Brain microvascular endothelial cell (primary cell): ENCODE results near the gene CCNG1.

Source experiments
- DNase-seq: peaks from one replicate; pipeline ENCODE4 v3.0.0-alpha.2; 2020
- H3K27ac ChIP-seq: fragments of 250-450 bp; sonication (Bioruptor Pico); 2 replicates; pipeline ENCODE4 v1.5.1; 2020; ENCODE audit warnings: mild to moderate bottlenecking, moderate library complexity
- H3K27me3 ChIP-seq: fragments of 250-450 bp; sonication (Bioruptor Pico); replicated peaks from 2 replicates; pipeline ENCODE4 v1.5.1; 2020; ENCODE audit warnings: mild to moderate bottlenecking
- H3K36me3 ChIP-seq: fragments of 250-450 bp; sonication (Bioruptor Pico); replicated peaks from 2 replicates; pipeline ENCODE4 v1.5.1; 2020; ENCODE audit warnings: mild to moderate bottlenecking
- H3K4me3 ChIP-seq: 2 replicates; pipeline ENCODE4 v1.5.1; 2011; ENCODE audit warnings: low read depth, mild to moderate bottlenecking, control low read depth, low read length, moderate library complexity
- in situ Hi-C: cut with HindIII; loops from 2 replicates; pipeline ENCODE4 v1.10.0; 2017; ENCODE audit warnings: low sequenced_read_pairs, low pct_ligation_motif_present
- TF ChIP-seq, protein P1 (sequence below): IDR thresholded peaks from 2 replicates; pipeline ENCODE4 v1.5.1; 2011; ENCODE audit warnings: low read depth, mild to moderate bottlenecking, moderate library complexity, low read length, control low read depth, inconsistent platforms; ENCODE audit errors: missing control alignments

Gene CCNG1

DNA sequence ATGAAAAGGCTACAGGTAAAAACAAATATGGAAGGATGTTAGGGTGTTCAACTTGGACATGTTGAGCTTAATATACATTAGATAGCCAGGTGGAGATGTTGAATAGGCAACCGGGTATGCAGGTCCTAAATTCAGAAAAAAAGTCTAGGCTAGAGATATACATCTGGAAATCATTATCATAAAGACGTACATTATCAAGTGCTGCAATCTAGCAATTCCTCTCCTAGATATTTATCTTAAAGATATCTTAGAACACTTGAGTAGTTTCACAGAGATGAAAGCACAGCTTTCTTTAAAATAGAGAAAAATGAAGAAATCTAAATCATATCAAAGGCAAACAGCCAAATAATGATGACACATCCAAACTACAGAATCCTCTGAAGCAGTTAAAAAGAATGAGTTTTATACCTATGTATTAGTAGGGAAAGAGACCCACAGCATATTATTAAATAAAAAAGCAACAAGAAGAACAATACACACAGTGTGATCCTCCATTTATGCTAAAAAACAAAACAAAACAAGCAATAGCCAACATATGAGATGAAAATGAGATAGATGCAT is 18.7 kb downstream of the CCNG1 start:
- H3K27ac ChIP-seq = no peak overlapping the region
- TF ChIP-seq, protein P1, sequence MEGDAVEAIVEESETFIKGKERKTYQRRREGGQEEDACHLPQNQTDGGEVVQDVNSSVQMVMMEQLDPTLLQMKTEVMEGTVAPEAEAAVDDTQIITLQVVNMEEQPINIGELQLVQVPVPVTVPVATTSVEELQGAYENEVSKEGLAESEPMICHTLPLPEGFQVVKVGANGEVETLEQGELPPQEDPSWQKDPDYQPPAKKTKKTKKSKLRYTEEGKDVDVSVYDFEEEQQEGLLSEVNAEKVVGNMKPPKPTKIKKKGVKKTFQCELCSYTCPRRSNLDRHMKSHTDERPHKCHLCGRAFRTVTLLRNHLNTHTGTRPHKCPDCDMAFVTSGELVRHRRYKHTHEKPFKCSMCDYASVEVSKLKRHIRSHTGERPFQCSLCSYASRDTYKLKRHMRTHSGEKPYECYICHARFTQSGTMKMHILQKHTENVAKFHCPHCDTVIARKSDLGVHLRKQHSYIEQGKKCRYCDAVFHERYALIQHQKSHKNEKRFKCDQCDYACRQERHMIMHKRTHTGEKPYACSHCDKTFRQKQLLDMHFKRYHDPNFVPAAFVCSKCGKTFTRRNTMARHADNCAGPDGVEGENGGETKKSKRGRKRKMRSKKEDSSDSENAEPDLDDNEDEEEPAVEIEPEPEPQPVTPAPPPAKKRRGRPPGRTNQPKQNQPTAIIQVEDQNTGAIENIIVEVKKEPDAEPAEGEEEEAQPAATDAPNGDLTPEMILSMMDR = no peak
- peaks cover 4% of the 10 kb centered on the region for H3K36me3 ChIP-seq
- H3K27me3 ChIP-seq = no peaks in the 10 kb centered on the region
- no peak overlapping the region for H3K4me3 ChIP-seq
- DNase-seq = no peak
- in situ Hi-C loops = no loop called here

DNA sequence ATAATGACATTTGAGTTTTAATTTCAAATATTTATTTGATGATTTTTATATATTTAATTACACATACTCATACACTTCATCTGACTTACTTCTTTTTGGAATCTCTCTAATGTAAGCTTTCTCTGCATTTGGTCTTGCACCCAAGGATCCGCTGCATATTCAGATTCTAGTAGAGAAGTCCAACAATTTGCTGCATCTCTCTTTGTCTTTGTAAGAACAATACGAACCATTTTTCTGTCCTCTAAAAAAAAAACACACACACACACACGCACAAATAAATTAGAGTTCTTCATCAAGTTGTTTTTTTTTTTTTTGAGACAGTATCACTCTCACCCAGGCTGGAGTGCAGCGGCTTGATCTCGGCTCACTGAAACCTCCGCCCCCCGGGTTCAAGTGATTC is 19.4 kb downstream of the CCNG1 start:
- in situ Hi-C loops = no loop called here
- peaks cover 3% of the 10 kb centered on the region for H3K36me3 ChIP-seq
- no peak for DNase-seq
- H3K27me3 ChIP-seq = no peaks in the 10 kb centered on the region
- H3K4me3 ChIP-seq = no peak overlapping the region
- TF ChIP-seq, protein P1 = no peak
- no peak overlapping the region for H3K27ac ChIP-seq

DNA sequence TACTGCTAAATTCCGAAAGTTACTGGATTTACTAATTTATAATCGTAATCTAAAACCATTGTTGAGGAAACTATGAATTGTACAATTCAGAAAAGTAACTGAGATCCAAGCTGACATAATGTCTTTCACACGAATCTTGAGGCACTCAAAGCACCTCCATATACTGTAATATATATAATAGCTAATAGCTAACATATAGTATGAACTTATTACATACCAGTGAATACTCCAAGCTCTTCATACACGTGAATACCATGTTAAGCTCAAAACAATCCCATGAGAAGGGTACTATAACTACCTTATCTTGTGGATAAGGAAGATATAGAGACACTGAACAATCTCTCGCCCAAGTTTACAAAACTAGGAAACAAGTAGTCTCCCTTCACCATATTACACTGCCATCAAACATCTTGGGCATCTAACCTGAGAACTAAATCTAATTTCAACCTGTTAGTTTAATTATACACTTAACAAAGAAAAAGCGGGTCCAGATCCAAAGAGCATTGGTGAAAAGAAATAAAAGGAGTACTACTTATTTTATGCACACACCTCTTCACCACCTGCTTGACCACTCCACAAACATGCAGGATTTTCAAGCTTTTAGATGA is 21.5 kb downstream of the CCNG1 start:
- H3K27me3 ChIP-seq = no peaks in the 10 kb centered on the region
- H3K27ac ChIP-seq = peak overlapping the region; percentile 98
- TF ChIP-seq, protein P1 = no peak
- DNase-seq = no peak
- in situ Hi-C loops = no loop called here
- peak overlapping the region; percentile 77 for H3K4me3 ChIP-seq
- H3K36me3 ChIP-seq = peaks cover 3% of the 10 kb centered on the region

DNA sequence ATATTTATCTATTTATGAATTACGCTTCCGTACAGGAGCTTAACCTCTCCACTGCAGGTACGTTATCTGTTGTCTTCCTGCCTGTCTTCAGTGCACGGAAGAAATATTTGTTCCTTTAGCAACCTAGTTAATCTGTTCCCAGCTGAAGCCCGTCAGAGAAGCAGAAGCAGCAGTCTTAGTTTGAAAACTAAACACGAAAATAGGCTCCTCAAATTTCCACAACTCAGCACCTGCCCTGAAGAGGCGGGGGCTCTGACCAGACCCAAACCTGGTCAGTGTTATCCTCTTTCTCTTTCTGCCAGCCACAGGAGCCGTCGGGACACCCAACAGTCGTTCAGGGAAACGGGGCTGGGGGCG is 22.0 kb downstream of the CCNG1 start:
- TF ChIP-seq, protein P1 = no peak
- Histone ChIP-seq H3K27ac (peak overlapping the region; percentile 98), H3K4me3 (peak overlapping the region; percentile 77), H3K36me3 (peaks cover 3% of the 10 kb centered on the region), H3K27me3 (no peaks in the 10 kb centered on the region)
- DNase-seq = no peak
- in situ Hi-C loops = no loop called here

DNA sequence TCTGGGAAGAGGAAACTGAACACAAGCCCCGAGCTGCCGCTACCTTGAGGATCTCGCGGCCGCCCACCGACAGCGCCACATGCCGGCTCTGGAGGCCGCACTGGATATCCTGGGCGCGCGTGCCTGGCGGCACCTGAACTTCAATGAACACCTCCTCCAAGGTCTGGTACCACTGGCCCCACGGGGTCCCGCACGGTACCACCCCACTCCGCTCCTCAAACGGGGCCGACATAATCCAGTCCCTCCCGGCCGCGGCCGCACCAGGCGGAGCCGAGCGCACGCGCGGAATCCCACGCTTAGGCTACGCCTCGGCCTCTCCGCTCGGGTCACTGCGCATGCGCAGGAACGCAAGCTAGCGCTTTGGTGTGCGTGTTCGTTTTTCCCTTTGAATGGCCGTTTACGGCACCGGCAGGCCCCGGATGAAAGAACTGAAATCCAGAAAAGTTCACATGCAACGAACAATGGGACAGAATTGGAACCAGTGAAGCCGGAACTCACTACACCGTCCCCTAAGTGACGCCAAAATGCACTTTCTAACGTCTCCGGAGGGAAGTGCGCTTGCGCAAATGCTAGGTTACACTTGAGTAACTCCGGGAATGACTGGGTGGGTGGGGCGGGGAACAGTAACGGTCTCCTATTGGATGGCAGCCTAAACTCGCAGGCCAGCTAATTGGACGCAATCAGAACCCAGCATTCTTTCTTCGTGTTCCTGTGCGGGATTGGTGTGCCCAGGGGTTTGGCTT is 22.6 kb downstream of the CCNG1 start, which contains the start of gene NUDCD2:
Gene NUDCD2 (minus strand): TSS at position 284 of the 743 bp plus-strand sequence. CDS start 52 bp downstream, at position 232.
- Histone ChIP-seq H3K36me3 (peaks cover 3% of the 10 kb centered on the region), H3K27ac (peak within 1 kb of the TSS; percentile 98), H3K27me3 (no peaks in the 10 kb centered on the region), H3K4me3 (peak within 1 kb of the TSS; percentile 78)
- TF ChIP-seq, protein P1 = peak; percentile 45
- peak; percentile 99 for DNase-seq
- in situ Hi-C loops = no loop called here
